HG03097 (cell line): ENCODE results near the gene ZCCHC7.
"Not testable (repeated sequence)": the region's sequence is repeated elsewhere in the genome, so short reads cannot be mapped to it uniquely, and the experiment has no call there.

ENCODE experiments used
- ATAC-seq: cut with Tn5 transposase; IDR thresholded peaks from one replicate; pipeline ENCODE4 v1.9.1; 2021; ENCODE audit not compliant: unreplicated experiment, low FRiP score

Gene ZCCHC7

DNA sequence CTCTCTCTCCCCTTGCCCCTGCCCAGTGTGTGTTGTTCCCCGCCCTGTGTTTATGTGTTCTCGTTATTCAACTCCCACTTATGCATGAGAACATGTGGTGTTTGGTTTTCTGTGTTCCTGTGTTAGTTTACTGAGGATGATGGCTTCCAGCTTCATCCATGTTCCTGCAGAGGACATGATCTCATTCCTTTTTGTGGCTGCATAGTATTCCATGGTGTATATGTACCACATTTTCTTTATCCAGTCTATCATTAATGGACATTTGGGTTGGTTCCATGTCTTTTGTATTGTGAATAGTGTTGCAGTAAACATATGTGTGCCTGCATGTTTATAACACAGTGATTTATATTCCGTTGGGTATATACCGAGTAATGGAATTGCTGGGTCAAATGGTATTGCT lies 83.1 kb downstream of the ZCCHC7 start:
- not testable (repeated sequence) for ATAC-seq

DNA sequence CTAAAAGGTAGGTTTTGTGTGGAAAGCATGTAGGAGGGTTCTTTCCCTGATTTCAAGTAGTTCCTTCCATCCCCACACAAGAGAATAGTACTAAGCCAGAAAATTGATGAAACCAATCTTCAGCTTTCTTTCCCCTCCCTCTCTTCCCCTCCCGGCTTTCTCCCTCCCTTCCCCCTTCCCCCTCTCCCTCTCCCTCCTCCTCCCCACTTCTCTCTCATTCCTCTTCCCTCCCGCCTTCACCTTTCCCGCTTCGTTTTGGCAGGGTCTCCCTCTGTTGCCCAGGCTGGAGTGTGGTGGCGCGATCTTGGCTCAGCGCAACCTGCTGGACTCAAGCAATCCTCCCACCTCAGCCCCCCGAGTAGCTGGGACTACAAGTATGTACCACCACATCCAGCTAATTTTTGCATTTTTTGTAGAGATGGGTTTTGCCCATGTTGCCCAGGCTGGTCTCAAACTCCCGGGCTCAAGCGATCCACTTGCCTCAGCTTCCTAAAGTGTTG lies 85.8 kb downstream of the ZCCHC7 start:
- ATAC-seq = no peak

DNA sequence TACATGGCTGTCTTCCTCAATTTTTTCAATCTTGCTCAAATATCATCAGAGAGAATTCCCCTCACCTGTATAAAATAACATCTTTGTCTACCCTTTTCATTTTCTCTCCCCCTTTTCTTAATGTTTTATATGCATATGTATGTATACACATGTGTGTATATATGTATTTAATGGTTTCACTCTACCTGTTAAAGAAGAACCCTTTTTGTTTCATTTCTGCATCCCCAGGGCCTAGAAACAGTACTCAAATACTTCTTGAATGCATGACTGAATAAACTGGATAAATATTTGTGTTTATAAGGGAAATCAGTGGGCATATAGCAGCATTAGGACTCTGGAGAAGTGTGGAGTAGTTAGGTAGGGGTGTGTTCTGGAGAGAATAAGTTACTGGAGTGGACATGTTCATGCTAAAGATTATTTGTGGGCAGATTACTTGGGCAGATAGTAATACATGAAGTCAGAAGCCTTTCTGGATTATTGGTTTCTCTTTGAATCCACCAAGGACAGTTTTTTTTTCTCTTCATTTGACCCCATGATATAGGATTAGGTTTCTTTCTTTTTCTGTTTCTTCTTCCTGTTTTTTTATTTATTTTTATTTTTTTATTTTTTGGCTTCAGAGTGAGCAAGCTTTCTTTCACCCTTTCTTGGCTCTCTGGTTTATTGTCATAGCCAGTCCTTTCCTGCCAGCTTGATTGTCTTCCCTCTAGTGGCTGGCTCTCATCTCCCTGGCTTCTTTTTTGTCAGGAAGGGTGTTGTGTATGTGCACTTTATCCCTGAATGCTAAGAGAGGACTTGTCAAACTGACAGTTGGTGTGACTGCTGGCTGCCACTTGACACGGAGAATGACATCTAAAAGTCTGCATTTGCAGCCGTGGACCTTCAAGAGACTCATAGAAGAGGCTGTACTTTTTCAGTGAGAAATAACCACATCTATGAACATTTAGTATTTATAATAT lies 89.3 kb downstream of the ZCCHC7 start:
- ATAC-seq = no peak

DNA sequence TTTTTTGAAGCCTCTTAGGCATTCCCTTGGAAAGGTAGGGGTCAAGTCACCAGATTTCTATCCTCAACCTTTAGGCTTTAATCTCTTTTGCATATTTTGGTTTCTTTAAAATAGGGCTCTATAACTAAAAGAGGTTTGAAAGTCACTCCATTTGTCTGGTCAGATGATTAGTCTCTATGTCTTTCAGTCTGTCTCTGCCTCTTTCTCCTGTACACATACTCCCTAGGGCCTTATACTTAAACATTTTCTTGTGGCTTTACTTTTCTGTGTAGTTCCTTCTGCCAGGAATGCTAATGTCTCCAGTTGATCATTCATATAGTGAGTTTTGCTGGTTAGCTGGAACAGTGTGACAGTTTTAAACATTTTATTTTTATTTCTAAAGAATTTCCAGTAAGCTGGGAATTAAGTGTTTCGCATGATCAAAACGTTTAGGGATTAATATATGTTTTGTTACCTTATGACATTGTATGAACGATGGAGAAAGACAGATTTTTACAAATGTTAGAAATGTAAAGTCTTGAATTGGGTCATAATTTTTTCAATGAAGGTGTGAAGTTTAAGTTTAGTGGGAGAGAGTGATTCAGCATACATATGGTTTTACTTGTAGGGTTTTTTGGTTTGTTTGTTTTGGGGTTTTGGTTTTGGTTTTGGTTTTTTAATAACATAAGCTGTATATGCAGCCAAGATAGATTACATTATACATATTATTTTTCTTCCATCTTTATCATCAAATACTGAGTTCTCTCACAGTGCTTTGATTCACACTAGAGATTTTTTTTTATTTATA lies 90.6 kb downstream of the ZCCHC7 start:
- peak; percentile 45 for ATAC-seq

DNA sequence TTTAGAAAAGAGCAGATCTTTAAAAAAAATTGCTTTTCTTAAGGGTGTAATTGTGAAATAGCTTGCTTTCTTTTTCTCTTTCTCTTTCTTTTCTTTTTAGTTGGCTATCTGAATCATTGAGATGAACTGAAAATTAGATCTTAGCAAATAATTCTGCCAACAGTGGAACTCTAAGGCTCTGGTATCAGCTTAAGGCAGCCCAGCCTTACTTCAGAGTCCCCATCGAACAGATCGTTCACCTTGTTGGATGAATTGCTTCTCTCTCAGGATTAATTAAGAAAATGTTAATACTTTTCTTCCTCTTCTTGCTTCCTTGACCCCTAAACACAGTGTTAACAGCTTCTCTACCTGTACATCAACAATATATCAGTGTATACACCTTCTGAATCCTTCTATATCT lies 92.1 kb downstream of the ZCCHC7 start:
- no peak for ATAC-seq

DNA sequence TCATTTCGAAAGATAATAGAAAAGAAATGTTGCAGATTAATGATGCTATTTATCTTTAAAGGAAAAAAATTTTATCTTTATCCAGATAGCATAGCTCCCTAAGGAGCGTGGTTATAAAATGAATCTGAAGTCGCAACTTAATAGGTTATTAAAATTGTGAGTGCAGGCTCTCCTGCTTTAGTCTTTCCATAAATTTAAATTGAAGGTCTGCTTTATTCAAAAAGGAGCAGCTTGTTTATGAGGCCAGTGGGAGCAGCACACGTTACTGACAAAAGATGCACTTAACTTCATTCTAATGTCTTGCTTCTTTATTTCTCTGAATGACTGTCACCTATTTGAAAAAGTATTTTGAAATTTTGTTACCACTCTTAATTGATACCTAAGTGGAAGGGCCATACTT lies 95.0 kb downstream of the ZCCHC7 start:
- ATAC-seq = no peak

DNA sequence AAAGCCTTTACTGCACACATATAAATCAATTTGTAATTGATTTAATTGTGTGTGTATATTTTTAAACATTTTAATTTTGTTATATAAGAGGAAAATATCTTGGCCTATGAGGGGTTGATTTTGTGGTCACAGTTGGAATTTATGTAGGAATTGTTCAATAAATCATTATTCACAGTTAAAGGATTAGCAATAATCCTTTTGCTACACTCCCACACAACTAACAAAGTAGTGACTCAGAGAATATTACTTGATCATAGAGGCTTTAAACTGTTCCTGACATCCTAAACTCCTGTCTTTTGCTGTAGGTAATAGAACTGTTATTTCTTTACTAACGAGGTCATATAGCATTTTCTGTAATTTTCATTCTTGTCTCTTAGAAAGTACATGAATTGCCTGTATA lies 95.5 kb downstream of the ZCCHC7 start:
- no peak for ATAC-seq

DNA sequence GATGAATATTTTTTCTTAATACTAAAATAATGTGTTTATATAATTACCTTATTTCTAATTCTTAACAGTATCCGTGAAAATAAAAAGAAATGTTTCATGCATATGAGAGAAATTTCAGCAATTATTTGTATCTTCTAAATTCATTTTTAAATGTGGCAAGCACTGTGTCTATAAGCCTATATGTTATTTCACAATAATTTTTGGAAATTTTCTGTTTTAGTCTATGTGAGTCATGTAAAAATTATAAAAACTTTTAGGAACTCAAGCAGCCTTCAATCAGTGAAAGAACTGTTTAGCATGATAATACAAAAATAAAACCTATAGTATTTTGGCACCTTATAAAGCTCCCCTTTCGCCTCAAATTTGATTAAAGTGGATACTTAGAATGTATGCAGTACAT lies 96.8 kb downstream of the ZCCHC7 start:
- no peak for ATAC-seq

DNA sequence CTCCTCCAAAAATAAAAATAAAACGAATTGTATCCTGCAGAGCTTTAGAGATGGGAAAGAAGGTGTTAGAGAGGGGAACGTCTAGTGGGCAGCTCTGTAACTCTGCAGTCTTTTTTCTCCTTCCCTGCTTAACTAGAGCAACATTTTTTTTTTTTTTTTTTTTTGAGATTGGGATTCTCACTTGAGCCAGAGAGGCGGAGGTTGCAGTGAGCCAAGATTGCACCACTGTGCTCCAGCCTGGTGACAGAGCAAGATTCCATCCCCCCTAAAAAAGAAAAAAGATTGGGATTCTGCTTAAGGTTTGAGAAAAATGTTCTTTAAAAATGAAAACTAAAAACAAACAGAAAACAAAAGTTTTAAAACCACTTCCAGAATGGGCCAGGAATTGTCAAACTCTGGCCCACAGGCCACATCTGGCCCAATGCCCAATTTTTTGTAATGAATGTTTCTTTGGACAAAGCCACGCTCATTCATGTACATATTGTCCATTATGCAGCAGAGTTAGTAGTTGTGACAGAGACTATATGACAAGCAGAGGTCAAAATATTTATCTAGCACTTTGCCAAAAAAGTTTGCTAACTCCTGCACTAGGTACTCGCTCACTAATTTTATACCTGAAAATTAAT lies 98.5 kb downstream of the ZCCHC7 start:
- ATAC-seq = no peak

DNA sequence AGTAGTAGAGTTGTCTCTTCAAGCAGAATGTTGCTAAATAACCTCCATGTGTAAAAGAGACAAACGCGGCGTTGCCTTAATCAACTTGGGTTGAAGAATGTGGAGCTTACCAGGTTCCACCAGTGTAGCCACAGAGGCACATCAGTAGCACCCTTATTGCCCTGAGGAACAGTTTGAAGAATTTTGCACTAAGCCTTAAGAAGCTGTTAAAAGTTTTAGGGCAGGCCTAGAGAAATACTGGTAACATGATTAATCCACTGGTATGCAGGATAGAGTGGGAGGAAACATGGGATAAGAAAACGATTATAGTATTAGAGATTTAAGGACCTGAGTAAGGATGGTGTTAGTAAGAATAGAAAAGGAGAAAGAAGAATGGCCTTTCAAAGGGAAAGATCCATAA lies 100.6 kb downstream of the ZCCHC7 start:
- ATAC-seq = no peak

DNA sequence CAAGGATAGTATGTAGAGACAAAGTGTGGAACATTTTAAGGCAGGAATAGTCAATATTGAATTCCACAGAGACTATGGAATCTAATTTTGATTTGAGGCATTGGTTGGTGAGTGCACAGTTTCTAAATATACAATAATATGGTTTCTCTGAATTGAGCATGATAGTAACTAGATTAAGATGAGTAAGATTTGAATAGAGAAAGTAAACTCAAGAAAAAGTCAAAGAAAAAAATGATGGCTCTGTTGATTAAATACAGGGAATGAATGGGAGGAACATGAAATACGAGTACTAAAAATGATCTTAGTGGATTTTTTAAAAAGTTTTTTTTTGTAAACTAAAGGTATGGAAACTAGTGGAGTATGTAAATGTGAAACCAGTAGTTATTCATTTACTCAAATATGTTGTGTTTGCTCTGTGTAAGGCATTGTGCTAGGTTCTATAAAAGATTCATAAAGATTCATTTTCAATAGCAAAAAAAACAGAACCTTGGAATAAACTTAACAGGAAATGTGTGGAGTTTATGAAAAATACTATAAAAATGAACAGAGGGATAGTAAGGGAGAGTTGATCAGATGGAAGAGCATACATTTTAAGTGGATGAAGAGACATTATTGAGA lies 101.2 kb downstream of the ZCCHC7 start:
- ATAC-seq = no peak

DNA sequence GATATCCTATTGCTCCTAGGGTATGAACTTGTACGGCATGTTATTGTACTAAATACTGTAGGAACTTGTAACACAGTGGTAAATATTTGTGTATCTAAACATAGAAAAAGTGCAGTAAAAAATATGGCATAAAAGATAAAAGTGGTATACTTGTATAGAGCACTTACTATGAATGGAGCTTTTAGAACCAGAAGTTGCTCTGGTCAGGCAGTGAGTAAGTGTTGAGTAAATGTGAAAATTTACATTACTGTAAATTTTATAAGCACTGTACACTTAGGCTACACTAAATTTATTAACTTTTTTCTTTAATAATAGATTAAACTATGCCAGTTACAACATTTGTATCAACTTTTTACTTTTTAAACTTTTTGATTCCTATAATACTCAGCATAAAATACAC lies 109.1 kb downstream of the ZCCHC7 start:
- no peak for ATAC-seq

DNA sequence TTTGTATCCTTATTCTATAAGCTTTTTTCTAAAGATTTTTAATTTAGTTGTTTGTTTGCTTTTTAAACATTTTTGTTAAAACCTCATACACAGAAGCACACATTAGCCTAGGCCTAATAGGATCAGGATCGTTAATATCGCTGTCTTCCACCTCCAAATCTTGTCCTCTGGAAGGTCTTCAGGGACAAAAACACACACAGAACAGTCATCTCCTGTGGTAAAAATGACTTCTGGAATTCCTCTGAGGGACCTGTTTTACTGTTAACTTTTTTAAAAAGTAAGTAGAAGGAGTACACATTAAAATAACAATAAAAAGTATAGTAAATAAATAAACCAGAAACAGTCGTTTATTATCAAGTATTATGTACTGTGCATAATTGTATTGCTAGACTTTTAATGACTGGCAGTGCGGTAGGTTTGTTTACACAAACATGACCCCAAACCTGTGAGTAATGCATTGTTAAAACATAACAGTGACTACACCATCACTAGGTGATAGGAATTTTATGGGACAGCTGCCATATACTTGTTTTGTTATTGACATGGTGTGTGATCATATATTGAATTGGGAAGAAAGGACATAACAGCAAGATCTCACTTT lies 109.6 kb downstream of the ZCCHC7 start:
- no peak for ATAC-seq

DNA sequence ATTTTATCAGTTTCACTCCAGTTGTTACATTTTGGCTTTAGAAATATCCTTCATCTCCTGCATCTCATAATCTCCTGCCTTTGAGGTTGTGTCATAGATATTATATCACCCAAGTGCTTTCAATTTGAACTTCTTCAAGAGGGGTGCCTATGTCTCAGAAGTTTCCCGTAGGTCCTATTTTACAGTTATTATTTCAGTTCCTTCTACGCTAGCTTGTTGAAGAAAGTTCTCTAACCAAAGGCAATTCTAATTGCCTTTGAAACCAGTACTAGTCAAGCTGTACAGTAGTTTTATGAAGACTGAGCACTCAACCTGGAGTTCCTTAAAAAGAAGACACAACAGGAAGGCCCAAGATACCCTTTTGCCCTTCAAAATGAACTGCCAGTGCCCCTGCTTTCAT lies 116.4 kb downstream of the ZCCHC7 start:
- no peak for ATAC-seq

DNA sequence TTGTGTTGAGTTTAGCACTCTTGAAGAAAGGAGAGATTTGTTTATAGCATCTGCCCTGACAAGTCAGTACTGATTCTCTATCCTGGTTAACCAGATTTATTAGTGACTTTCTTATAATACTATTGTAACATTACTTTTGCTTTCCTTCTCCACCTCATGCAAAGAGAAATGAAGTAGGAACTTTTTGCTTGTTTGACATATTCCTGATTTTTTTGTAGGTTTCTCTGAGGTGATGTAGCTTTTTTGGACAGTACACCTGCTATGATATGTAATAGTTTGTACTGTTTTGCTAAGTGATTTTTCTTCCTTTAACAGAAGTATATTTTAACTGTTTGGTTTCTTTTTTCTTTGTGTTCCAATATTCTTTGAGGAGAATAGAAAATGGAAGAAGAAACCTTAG lies 117.7 kb downstream of the ZCCHC7 start:
- ATAC-seq = no peak

DNA sequence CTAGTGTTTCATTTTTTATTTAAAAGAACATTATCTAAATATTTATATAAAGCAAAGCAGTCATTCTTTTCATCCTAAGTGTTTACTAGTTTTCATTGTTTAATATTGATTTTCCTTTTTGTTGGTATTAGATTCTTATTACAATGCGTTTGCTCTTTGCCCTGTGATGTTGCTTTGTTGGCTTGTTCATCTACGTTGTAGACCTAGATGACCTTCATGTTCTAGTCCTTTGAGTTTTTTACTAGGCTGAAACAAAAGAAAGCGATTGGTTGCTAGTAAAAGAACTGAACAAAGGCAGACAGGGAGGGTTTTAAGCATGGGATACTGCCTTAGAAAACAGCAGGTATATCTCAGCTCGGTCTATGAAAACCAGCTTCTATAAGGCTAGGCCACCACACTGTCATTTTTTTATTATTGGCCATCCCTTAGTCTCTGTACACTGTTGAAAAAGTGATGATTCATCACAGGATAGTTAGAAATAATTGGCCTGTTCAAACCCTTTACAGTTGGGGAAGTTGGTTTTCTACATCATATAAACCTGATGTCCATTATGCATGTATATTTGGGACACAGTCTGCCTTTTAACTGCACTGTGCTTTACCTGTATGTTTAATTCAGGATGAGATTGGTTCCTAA lies 119.0 kb downstream of the ZCCHC7 start:
- ATAC-seq = no peak

DNA sequence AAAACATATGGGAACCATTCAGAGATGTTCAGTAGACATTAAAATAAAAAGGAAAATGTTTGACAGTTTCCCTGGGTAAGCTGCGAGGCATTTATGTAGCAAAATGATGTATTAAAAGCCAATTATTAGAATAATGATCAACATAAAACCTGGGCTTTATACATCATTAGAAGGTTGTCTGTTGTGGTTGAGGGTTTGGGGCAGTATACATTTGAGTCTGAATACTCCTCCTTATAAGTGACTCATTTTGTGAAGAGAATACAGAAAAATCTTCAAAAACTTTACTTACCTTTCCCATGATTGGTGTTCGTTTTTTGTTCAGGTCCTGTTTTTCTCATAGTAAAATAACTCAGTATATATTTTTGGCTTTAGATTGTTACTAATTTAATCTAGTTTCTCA lies 119.5 kb downstream of the ZCCHC7 start:
- no peak for ATAC-seq

DNA sequence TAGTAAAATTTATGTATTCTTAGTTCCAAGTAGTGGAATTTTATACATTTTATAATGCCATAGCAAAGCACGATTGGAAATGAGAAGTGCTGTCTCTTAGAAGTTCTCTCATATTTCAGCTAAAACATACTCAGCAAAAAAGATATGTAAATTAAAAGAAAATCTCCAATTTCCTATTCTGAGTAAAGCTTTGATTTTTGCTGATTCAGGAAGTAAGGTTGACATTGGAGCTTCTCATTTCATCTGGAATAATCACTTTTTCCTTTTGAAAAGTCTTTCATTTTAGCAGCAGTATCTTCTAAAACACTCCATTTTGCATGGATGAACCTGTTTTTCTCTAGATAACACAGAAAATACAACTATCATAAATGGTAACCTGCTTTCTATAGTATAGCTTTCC lies 121.0 kb downstream of the ZCCHC7 start:
- no peak for ATAC-seq

DNA sequence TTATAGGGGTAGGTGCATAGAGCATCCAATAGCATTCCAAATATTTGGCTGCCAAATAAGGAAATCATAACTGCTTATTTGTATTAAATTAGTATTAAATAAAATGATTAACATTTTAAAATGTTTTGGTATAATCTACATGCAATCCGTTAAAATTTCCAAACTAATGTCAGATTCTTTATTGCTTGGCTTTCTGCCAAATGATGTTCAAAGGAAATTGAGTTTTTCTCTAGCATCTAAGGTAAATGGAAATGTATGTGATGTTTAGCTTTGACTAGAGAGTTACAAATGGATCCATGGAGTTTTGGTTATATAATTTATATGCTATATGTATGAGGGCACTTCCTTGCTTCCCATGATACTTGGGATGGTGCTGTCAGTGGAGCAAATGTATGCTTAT lies 121.7 kb downstream of the ZCCHC7 start:
- ATAC-seq = no peak
